Naive B cell (primary cell): ENCODE measurements around the gene ANGEL1. TPM values are rescaled to one million over a fixed set of nuclear protein-coding genes. Genes with fewer than 3 reads are reported as not detected.

Source experiments
- ATAC-seq, 2 donors: fragments of 150-1000 bp; cut with Tn5 transposase; 2 replicates each; pipeline ENCODE4 v1.10.0; 2021; ENCODE audit warnings: low read depth in 2 of 2, mild to moderate bottlenecking in 2 of 2, moderate library complexity in 2 of 2
- DNase-seq: peaks from one replicate; pipeline ENCODE4 v3.0.0; 2022
- H3K27ac Mint-ChIP-seq, 6 donors: one replicate each; pipeline ENCODE4 v1.8.0; 2020 to 2022; ENCODE audit warnings: mild to moderate bottlenecking in 6 of 6, mixed read lengths in 6 of 6, moderate library complexity in 5 of 6, inconsistent platforms in 2 of 6
- H3K27me3 Mint-ChIP-seq, 3 donors: one replicate each; pipeline ENCODE4 v1.8.0; 2021 to 2022; ENCODE audit warnings: mixed read lengths in 3 of 3, mild to moderate bottlenecking in 1 of 3
- H3K36me3 Mint-ChIP-seq, 2 donors: one replicate each; pipeline ENCODE4 v1.8.0; 2020 to 2022; ENCODE audit warnings: mixed read lengths in 2 of 2, inconsistent platforms in 1 of 2, mild to moderate bottlenecking in 1 of 2
- H3K4me1 Mint-ChIP-seq, 3 donors: one replicate each; pipeline ENCODE4 v1.8.0; 2020 to 2022; ENCODE audit warnings: mixed read lengths in 3 of 3, inconsistent platforms in 1 of 3, mild to moderate bottlenecking in 1 of 3, moderate library complexity in 1 of 3
- H3K4me3 Mint-ChIP-seq, 8 donors: one replicate each; pipeline ENCODE4 v1.8.0; 2020 to 2022; ENCODE audit warnings: mild to moderate bottlenecking in 8 of 8, mixed read lengths in 8 of 8, moderate library complexity in 8 of 8, inconsistent platforms in 2 of 8
- H3K9me3 Mint-ChIP-seq, 7 donors: one replicate each; pipeline ENCODE4 v1.8.0; 2020 to 2022; ENCODE audit warnings: mixed read lengths in 7 of 7, mild to moderate bottlenecking in 5 of 7, inconsistent platforms in 2 of 7, moderate library complexity in 1 of 7
- polyA plus RNA-seq, 6 donors: library from polyadenylated mRNA; unstranded; fragments of 300-500 nt; fragmentation: Illumina TruSeq; gene quantifications; one replicate each; pipeline ENCODE4 v1.2.3, GENCODE V29; 2021; ENCODE audit warnings: low read depth in 6 of 6

ANGEL1 gene
- polyA plus RNA-seq, 6 donors from 2014 or later, result 19.6 to 30.1 (median 21.7) TPM

- Mint-ChIP-seq H3K36me3 (peaks cover 7 to 32% of the 10 kb centered on the region in 2 donors), H3K27ac (no peak overlapping the region), H3K4me1 (no peaks in the 10 kb centered on the region), H3K4me3 (no peak overlapping the region), H3K27me3 (peaks cover 9 to 20% (median 19%) of the 10 kb centered on the region in 3 donors), H3K9me3 (peaks cover 4 to 58% (median 37%) of the 10 kb centered on the region in 7 donors)
- no peak for ATAC-seq
- DNase-seq, result no peak
Observed at GRCh38 chr14:76741074-76741473, 71.6 kb downstream of the ANGEL1 start.

Other genes with a start within 250 kb of the ANGEL1 start
- under 1 TPM in 5 of 6 donors, not detected in 1; 0.05 to 0.61 (median 0.39) TPM for gene VASH1, start 51.4 kb downstream of the ANGEL1 start, polyA plus RNA-seq
- gene LRRC74A, start 13.5 kb upstream of the ANGEL1 start, polyA plus RNA-seq, result not detected
- gene IRF2BPL, start 215.8 kb upstream of the ANGEL1 start, polyA plus RNA-seq, result 1 to 10 TPM; 1.7 to 4.6 (median 3.2) TPM